ENCODE data around the gene PGGHG. TPM values are rescaled to one million over a fixed set of nuclear protein-coding genes. Genes with fewer than 3 reads are reported as not detected.

The PGGHG gene
- total RNA-seq, 1 experiment from 2014 or later: 12.4 TPM

DNA sequence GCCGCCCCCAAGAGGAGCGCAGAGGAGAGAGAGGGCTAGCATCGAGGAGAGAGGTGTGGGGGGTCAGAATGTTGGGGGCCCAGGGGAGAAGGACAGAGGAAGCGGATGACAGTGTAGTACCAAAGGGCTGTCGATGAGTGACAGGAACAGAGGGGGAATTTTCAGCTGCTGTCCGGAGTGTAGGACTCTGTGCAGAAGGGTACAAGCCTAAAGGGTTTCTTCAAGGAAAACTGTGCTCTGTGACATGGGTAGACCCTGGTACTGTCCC, 16.1 kb upstream of the PGGHG start:
- Histone ChIP-seq H3K4me2 (ENCODE audit: low read length) (no peak overlapping the region), H3K27ac (ENCODE audit: low read length) (no peak overlapping the region), H3K4me1 (ENCODE audit: insufficient read depth, low read length) (peaks cover under 1% of the 10 kb centered on the region), H3K27me3 (ENCODE audit: low read length) (no peaks in the 10 kb centered on the region), H3K9ac (ENCODE audit: low read length) (no peak overlapping the region), H3K4me3 (ENCODE audit: low read length) (no peak overlapping the region), H4K20me1 (ENCODE audit: low read length) (no peaks in the 10 kb centered on the region), H3F3A (ENCODE audit: low read length, unreplicated experiment) (no peaks in the 10 kb centered on the region), H3K9me3 (ENCODE audit: low read length) (no peaks in the 10 kb centered on the region), H3K36me3 (ENCODE audit: low read depth, low read length) (no peaks in the 10 kb centered on the region), H3K79me2 (ENCODE audit: low read length) (no peaks in the 10 kb centered on the region), H2AFZ (ENCODE audit: low read length) (no peak overlapping the region), H3K9me2 (replicated peaks; ENCODE audit: low read length) (no peaks in the 10 kb centered on the region)
- BruUV-seq (replicated peaks): no TSS peak
- no peak for ATAC-seq
- TF ChIP-seq EZH2phosphoT487 (IDR thresholded peaks at IDR 0.05; ENCODE audit: borderline replicate concordance, low read length): no peak
- no peak for TF ChIP-seq CTCF (conservative IDR thresholded peaks at IDR 0.05; ENCODE audit: low read depth, low read length)
- no peak for TF ChIP-seq EZH2 (IDR thresholded peaks at IDR 0.05; ENCODE audit: low read length, unreplicated experiment)
- intact Hi-C loops (cut with micrococcal nuclease): no loop called here
- ChIA-PET CTCF (no interaction called here), POLR2A (ENCODE audit: unreplicated experiment) (no interaction called here)
- no peak for DNase-seq

DNA sequence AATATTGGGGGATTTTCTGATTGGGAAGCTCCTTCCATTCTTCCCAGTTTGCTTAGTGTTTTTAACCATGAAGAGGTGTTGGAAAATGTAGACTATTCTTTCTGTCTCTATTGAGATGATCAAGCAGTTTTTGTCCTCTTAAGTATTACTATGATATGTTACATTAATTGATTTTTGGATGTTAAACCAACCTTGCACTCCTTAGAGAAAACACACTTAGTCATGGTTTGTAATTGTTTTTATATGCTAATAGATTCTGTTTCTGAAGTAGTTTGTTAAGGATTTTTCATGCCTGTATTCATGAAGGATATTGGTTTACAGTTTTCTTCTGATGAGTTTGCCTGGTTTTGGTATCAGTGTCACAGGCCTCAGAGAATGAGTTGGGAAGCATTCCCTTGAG, 12.7 kb upstream of the PGGHG start:
- H3K4me2 ChIP-seq (ENCODE audit: low read length): no peak overlapping the region
- BruUV-seq (replicated peaks): no TSS peak
- H3F3A ChIP-seq (ENCODE audit: low read length, unreplicated experiment): no peaks in the 10 kb centered on the region
- TF ChIP-seq EZH2phosphoT487 (IDR thresholded peaks at IDR 0.05; ENCODE audit: borderline replicate concordance, low read length): no peak
- TF ChIP-seq CTCF (conservative IDR thresholded peaks at IDR 0.05; ENCODE audit: low read depth, low read length): no peak
- no peak for TF ChIP-seq EZH2 (IDR thresholded peaks at IDR 0.05; ENCODE audit: low read length, unreplicated experiment)
- no peak overlapping the region for H3K27ac ChIP-seq (ENCODE audit: low read length)
- ATAC-seq (no peak), DNase-seq (no peak)
- POLR2A ChIA-PET (ENCODE audit: unreplicated experiment): no interaction called here
- no peaks in the 10 kb centered on the region for H3K4me1 ChIP-seq (ENCODE audit: insufficient read depth, low read length)
- H3K9ac ChIP-seq (ENCODE audit: low read length): no peak overlapping the region
- H3K9me3 ChIP-seq (ENCODE audit: low read length): no peaks in the 10 kb centered on the region
- H4K20me1 ChIP-seq (ENCODE audit: low read length): no peaks in the 10 kb centered on the region
- H3K27me3 ChIP-seq (ENCODE audit: low read length): peaks cover 18% of the 10 kb centered on the region
- intact Hi-C loops (cut with micrococcal nuclease): no loop called here
- no peak overlapping the region for H2AFZ ChIP-seq (ENCODE audit: low read length)
- no peaks in the 10 kb centered on the region for H3K79me2 ChIP-seq (ENCODE audit: low read length)
- CTCF ChIA-PET: no interaction called here
- no peaks in the 10 kb centered on the region for H3K9me2 ChIP-seq (replicated peaks; ENCODE audit: low read length)
- no peaks in the 10 kb centered on the region for H3K36me3 ChIP-seq (ENCODE audit: low read depth, low read length)
- no peak overlapping the region for H3K4me3 ChIP-seq (ENCODE audit: low read length)

GRCh38 chr11:278001-278951, 10.7 kb upstream of the PGGHG start, which contains the start of gene NLRP6:
NLRP6 (plus strand) TSS chr11:278407; CDS start chr11:278570, 163 bp downstream.
- Histone ChIP-seq H3K9ac (ENCODE audit: low read length) (no peak within 1 kb of the TSS), H3K4me1 (ENCODE audit: insufficient read depth, low read length) (no peaks in the 10 kb centered on the region), H2AFZ (ENCODE audit: low read length) (no peak within 1 kb of the TSS), H4K20me1 (ENCODE audit: low read length) (no peaks in the 10 kb centered on the region), H3K27ac (ENCODE audit: low read length) (no peak within 1 kb of the TSS), H3K9me3 (ENCODE audit: low read length) (no peaks in the 10 kb centered on the region), H3K79me2 (ENCODE audit: low read length) (no peaks in the 10 kb centered on the region), H3K4me3 (ENCODE audit: low read length) (no peak within 1 kb of the TSS), H3K27me3 (ENCODE audit: low read length) (peaks cover 22% of the 10 kb centered on the region), H3K4me2 (ENCODE audit: low read length) (no peak within 1 kb of the TSS), H3K9me2 (replicated peaks; ENCODE audit: low read length) (no peaks in the 10 kb centered on the region), H3K36me3 (ENCODE audit: low read depth, low read length) (no peaks in the 10 kb centered on the region), H3F3A (ENCODE audit: low read length, unreplicated experiment) (no peaks in the 10 kb centered on the region)
- DNase-seq (no peak), ATAC-seq (no peak)
- intact Hi-C loops (cut with micrococcal nuclease): no loop called here
- CTCF ChIA-PET: no interaction called here
- BruUV-seq (replicated peaks): no TSS peak
- no peak for TF ChIP-seq EZH2 (IDR thresholded peaks at IDR 0.05; ENCODE audit: low read length, unreplicated experiment)
- no peak for TF ChIP-seq EZH2phosphoT487 (IDR thresholded peaks at IDR 0.05; ENCODE audit: borderline replicate concordance, low read length)
- POLR2A ChIA-PET (ENCODE audit: unreplicated experiment): no interaction called here

Data from PC-3 (cell line).